HG03575 (cell line): Measurements from ENCODE around the gene ZFAND5.

Source experiments
- ATAC-seq: cut with Tn5 transposase; IDR thresholded peaks from one replicate; pipeline ENCODE4 v1.9.1; 2021; ENCODE audit not compliant: unreplicated experiment, insufficient number of reproducible peaks, low FRiP score; ENCODE audit errors: extremely low read depth

Gene ZFAND5, protein sequence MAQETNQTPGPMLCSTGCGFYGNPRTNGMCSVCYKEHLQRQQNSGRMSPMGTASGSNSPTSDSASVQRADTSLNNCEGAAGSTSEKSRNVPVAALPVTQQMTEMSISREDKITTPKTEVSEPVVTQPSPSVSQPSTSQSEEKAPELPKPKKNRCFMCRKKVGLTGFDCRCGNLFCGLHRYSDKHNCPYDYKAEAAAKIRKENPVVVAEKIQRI

DNA sequence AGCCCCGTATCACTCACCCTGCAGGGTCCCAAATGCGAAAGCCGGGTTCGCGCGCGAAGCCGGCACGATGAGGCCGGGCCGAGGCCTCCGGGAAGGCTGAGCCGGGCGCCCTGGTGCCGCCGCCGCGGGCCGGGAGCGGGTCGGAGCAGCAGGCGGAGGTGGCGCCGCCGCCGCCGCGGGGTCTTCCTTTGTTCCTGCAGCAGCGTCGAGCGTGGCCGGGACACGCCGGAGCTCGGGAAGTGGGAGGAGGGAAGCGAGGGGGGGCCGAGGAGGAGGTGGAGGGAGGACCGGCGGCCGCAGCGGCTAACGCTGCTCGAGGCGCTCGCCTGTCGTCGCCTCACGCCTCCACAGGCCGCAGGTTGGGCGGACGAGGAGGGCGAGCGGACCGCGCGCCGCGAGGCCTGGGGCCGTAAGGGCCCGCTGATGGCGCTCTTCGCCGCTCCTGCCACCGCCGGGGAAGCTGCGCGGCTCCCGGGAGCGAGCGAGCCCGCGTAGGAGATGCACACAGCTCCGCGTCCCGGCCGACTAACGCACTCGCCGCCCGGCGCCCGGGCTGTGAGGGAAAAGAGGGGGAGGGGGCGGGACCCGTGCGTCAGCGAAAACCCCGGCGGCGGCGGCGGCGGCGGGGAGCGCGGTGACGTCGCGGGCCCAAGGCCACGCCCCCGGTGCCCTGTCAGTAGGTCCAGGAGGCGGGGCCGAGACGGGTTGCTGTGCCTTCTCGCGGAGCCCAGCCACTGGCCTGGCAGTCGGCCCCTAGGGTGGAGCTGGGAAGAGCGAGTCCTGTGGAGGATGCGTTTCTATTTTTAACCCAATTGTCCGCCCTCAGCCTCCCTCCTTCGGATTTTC is at the start of gene ZFAND5:
Gene ZFAND5, minus strand, starts transcription at position 530 of the 846 bp plus-strand sequence. CDS start 4,430 bp downstream, outside the sequence.
- peak; percentile 38 for ATAC-seq

DNA sequence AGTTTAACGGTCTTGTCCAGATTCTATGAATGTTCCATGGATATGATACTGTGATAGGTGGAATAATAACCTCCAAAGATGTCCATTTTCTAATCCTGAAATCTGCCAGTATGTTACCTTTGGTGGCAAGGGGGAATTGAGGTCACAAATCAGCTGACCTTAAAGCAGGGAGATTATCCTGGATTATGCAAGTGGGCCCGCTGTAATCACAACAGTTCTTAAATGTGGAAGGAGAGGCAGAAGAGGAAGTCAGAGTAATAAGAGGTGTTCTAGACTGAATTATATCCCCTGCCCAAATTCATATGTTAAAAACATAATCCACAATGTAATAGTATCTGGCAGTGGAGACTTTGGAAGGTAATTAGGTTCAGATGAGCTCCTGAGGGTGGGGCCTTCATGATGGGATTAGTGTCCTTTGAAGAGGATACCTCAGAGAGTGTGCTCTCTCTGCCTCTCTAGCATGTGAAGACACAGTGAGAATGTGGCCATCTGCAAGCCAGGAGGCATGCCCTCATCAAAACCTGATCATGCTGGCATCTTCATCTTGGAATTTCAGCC is 47.6 kb upstream of the ZFAND5 start:
- no peak for ATAC-seq

DNA sequence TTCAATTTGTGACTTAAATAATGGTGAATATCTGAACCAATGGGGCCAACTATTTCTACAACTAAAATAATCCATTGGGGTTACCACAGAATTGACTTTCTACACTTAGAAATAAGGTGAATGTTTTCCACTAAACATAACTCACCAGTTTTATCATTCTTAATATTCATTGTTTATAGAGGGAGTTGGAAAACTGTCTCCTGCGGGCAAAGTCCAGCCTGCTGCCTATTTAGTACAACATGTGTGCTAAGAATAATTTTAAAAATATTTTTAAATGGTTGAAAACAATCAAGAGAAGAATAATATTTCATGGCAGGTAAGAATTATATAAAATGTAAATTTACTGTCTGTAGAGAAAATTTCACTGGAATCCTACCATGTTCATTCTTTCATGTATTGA is 45.2 kb upstream of the ZFAND5 start:
- no peak for ATAC-seq

DNA sequence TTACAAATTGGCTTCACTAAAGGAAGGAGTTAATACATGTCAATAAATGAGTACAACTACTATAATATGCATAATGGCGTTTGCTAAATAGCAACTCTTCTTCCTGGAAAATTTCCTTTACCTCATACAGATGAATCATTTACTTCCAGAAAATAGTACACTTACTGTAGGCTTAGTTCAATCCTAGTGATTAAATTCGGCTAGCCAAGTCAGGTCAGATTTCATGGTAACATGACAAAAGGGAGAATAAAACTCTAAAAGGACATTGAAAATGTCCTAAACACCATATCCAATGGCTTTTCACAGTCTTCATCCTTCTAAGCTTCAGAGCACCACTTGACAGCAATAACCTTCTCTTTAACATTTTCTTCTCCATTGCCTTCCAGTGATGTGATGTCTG is 42.1 kb upstream of the ZFAND5 start:
- no peak for ATAC-seq

DNA sequence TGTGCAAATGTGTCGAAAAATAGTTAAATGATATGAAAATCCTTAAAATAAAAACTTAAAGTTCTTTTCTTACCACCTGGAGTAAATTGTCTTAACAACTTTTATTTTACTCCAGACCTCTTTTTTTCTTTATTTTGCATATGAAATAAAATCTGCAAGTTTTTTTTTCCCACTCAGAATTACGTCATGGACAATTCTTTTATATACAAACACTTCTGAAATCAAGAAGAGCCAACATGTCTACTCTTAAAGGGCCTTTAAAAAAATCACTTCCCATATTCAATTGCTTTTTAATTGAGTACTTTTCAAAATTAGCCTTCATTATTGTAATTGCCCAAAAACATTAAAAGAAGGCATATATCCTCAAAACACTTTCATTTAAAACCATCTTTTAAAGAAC is 37.7 kb upstream of the ZFAND5 start:
- ATAC-seq, result no peak

DNA sequence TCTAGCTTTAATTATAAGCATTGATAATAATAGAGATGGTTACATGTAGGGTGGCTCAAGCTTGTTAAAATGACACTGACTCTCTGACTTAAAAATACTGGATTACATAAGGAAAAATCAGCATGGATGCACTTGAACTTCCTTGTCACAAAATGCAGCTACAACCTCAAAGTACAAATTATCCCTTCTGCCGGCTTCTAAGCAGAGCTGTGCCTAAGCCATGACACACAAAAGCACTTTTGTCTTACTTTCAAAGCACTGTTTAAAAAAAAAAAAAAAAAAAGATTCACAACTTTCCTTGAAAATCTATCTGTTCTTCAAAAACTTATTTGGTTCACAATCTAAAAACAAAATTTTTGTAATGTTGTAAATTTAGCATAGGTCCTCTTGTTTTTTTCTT is 36.4 kb upstream of the ZFAND5 start:
- ATAC-seq, result no peak

DNA sequence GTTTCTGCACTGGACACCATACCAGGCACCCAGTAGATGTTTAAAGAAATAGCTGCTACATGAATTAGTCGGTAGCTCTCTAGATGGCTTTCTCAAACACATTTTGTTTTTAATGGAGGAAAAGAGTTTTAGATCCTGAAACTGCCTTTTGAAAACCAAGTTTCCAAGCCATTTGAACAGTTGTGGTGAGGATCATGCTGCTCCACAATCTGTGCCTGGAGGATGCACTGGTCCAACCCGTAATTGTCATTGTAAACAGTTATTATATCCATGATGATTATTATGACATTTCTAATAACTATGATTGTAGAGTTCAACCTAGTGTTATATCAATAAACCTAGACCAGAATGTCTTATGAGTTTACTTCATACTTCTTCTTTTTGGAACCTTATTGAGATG is 35.9 kb upstream of the ZFAND5 start:
- no peak for ATAC-seq

DNA sequence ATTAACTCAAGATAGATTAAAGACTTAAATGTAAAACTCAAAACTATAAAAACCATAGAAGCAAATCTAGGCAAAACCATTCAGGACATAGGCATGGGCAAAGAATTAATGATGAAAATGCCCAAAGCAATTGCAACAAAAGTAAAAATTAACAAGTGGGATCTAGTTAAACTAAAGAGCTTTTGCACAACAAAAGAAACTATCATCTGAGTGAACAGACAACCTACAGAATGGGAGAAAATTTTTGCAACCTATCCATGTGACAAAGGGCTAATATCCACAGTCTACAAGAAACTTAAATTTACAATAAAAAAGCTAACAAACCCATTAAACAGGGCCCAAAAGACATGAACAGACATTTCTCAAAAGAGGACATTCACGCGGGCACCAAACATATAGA is 34.4 kb upstream of the ZFAND5 start:
- no peak for ATAC-seq

DNA sequence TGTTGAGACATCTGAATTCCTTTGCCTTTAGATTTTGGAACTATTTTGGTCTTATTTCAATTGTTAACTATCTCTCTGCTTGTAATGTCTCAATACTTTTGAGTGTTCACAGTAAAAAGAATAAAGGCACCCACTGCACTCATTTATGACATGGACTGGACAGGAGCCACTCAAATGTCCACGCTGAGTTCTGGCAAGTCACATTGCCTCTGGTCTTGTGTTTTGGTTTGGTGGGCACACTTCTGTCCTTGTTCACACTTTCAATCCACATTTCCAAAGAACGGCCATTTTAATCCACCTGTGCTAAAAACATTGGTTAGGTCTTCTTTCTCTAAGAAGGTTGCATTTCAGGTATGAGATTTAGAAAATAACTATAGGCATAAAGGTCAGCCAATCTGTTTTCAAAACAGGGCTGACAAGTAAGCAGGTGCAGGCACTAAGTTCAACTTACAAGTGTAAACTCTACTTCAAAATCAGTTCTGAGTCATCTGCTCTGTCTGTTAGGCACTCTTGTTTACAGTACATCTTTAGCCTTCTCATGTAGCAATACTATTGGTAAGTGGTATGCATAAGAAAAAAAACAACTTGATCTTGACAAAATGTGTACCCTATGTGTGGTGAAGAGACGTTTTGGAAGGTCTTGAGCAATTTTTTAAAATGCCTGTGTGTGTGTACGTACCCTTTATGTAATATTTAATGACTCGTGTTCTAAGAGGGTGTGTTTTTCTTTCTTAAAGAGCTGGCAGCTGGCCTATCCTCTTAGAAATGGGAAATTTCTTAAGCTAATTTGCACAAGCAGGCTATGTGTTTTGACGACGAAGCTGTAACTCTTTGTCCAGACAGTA is 31.5 kb upstream of the ZFAND5 start:
- no peak for ATAC-seq

DNA sequence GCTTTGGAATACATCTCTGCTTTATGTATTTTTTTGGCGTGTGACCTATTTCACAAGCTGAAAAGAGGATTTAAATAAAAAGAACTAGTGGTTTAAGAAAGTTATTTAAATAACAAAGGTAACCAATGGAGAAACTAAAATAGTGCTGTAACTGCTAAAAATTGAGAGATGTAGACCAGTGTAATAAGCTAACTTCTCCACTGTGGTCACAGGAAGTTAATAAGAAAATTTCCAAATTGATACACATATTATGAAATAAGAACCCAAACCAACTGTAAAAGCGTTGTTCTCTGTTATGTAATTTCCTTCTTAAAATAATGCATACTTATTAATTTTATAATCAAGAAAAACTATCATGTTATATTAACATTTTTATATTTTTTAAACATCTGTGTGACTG is 29.1 kb upstream of the ZFAND5 start:
- no peak for ATAC-seq

DNA sequence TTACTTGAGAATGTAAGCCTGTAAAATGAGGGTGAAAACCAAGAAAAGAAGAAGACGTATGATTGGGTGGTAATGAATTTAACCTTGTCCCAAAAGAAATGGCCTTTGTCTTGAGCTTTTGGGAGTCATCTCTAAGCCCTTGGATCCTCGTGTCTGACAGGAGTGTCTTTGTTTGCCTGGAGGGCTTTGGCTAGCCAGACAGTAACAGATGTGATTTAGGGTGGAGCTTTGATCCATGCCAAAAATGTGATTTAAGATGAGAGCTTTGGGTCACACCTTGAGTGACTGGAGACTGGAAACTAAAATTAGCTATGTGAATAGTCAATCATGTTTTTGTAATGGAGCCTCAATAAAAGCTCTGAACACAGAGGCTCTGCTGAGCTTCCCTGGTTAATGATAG is 25.9 kb upstream of the ZFAND5 start:
- ATAC-seq, result no peak

DNA sequence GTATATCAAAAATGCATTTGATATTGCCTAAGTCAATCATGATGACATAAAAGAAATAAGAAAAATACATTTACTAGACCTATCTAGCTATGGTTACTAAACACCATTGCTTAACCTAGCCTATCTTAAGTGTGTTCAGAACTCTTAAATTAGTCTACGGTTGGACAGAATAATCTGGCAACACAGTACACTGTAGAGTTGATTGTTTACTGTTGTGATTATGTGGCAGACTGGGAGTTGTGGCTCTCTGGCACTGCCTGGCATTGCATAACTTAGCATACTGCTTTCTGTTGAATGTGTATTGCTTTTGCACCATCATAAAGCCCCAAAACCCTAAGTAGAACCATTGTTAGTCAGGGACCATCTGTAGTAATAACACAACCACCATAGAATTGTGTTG is 21.2 kb upstream of the ZFAND5 start:
- ATAC-seq, result no peak

DNA sequence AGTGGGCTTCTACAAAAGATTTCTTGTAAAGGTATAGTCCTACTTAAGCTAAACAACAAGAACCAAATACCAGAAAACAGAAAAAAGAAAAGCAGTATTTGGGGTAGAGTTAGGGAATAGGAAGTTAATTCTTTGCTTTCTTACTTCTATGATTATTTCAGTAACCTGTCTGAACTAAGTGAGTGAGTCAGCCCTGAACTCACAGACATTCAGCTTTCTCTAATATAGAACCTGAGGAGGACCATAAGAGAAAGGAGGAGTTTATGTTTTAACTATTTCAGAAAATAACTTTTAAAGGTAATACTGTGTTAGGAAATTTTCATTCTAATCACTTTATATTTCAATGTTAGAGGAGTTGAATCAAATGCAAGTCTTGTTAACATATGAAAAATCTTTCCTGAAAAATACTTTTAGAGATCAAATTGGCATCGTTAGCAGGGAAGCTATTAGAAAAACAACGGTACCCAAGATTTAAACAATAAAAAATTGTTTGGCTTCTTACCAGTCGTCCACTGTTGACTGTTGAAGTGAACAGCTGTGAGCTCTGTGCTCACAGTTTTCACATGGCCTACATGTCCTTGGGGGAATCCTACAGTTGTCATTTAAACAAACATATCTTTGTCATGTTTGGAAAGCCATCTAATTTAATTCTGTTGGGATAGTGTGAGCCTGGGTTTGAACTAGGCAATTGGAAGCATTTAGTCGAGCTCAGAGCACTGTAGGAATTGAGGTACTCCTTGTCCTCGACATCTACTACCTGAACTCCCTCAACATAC is 19.9 kb upstream of the ZFAND5 start:
- no peak for ATAC-seq

DNA sequence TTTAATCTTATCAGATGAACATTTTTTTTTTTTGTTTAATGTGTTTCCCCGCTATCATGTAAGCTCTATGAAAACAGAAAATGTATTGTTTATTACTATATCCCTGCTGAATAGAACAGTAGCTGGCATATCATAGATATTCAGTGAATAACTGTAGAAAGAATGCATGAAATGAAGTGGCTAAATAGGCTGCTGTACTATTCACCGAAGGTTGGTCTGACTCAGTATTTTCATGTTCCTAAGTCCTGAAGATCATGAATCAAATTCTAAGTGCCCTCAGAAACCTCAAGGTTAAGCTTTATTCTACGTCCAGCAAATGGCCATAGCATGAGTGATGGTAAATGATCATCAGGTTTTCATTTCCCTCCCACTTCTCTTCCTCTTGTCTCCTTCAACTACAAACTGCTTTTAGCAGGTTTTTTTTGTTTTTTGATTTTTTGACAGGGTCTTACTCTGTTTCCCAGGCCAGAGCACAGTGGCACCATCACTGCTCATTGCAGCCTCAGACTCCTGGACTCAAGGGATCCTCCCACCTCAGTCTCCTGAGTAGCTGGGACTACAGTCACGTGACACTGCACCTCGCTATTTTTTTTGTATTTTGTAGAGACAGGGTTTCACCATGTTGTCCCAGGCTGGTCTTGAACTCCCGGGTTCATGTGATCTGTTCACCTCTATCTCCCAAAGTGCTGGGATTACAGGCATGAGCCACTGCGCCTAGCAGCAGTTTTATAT is 19.1 kb upstream of the ZFAND5 start:
- ATAC-seq, result no peak

DNA sequence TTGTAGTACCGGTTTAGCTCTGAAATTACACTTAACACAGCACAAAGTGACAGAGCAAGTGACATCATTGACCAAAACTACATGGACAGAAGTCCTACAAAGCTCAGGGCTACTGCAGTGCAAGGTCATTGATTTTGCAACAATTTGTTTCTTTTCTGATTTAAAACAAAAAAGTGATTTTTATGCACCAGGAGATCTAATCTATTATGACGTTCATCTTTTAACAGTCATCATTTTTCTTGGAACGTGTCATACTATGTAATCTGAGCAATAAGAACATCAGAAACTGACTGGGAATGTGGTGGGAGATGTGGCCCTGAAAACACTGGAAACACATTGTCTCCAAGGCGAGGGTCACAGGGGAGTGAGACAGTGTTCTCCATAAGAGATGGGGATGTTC is 17.4 kb upstream of the ZFAND5 start:
- ATAC-seq, result no peak

DNA sequence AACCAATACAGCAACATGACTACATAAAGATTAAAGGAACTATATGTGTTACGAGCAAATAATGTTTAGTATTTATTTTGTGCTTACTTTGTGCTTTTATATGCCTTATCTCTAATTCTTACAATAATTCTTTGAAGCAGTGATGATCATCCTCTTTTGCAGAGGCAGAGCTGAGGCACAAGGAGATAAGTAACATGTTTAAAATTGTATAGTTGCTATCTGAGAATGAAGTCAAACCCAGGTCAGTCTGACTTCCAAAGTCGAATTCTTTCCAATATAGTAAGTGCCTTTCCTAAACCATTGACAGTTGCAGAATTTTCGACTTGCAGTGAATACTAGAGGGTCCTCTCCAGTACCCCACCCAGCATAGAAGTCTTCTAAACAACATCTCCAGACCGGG is 12.0 kb upstream of the ZFAND5 start:
- no peak for ATAC-seq

DNA sequence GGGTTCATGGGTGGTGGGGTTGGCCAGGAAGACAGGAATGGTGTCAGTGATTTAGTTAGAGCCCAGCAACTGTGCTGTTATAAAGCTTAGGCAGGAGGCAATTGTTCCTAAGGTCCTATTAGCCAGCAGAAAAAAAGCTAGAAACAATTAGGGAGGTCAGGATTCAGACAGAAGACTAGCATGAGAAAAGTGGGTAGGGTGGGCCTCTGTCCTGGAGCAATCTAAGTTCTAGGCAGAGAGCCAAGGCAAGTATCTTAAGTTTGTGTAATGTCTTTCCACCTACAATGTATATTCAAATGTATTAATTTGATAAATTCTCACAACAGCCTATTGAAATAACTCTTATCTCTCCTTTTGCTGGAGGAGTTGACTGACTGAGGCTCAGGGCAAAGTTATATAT is 6.1 kb upstream of the ZFAND5 start:
- ATAC-seq, result no peak

DNA sequence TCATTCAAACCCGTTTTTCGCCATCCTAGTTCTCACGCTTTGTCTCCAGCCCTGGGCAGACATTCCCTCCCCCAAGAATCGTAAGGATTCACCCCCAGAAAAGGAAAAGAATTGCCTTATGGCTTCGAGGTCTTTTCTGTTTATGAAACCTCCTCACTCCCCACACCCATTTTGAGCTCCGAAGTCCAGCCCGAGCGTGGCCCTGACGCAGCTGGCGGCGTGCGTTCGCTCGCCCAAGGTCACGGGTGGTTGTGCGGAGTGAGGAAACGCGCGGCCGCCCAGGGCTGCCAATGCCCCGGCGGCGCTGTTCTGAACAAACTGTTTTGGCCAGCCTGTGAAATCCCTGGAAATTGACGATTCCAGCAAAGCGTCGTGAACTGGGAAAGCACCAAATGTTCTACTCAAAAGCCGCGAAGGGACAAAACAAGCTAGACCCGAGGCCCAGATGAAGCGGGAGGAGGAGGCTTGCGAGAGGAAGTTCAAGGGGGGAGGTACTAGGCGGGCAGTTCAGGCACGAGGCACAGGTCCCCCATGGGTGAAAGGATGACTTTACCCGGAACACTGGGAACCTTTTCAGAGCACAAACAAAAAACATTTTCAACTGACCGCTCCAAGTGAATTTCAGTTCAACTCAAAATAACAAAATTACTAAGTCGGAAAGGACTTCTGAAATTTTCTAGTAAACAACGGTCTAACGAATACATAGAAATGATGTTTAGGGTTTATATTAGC is 683 bp upstream of the ZFAND5 start:
- peak; percentile 24 for ATAC-seq
